Measurements from ENCODE around the gene AK8.
A peak's percentile ranks its signal among the peaks of the same experiment; 100 is the strongest.
"Not testable (repeated sequence)": the region's sequence is repeated elsewhere in the genome, so short reads cannot be mapped to it uniquely, and the experiment has no call there.

Gene AK8

GRCh38 chr9:132733260-132733815, 144.7 kb downstream of the AK8 start:
- H3K4me3 ChIP-seq (ENCODE audit: low read length) = no peak overlapping the region
- DNase-seq (ENCODE audit: low read depth, low spot score) = no peak

- DNase-seq (ENCODE audit: low read depth, low spot score) = no peak
- H3K4me3 ChIP-seq (ENCODE audit: low read length) = no peak overlapping the region
These were observed 145.5 kb downstream of the AK8 start for GRCh38 chr9:132732326-132733259.

- DNase-seq (ENCODE audit: low read depth, low spot score) = no peak
These were observed 146.9 kb downstream of the AK8 start for GRCh38 chr9:132731230-132731629.

GRCh38 chr9:132730054-132731033, 147.7 kb downstream of the AK8 start:
- no peak for DNase-seq (ENCODE audit: low read depth, low spot score)
- H3K4me3 ChIP-seq (ENCODE audit: low read length) = no peak overlapping the region

More at GRCh38 chr9:132731230-132731629, 146.9 kb downstream of the AK8 start:
- H3K4me3 ChIP-seq (ENCODE audit: low read length) = no peak overlapping the region

GRCh38 chr9:132729235-132729890, 148.7 kb downstream of the AK8 start:
- no peak overlapping the region for H3K4me3 ChIP-seq (ENCODE audit: low read length)
- DNase-seq (ENCODE audit: low read depth, low spot score) = no peak

- no peak for DNase-seq (ENCODE audit: low read depth, low spot score)
- no peak overlapping the region for H3K4me3 ChIP-seq (ENCODE audit: low read length)
These were observed 149.6 kb downstream of the AK8 start for GRCh38 chr9:132728497-132728896.

GRCh38 chr9:132728071-132728470, 150.0 kb downstream of the AK8 start:
- H3K4me3 ChIP-seq (ENCODE audit: low read length) = no peak overlapping the region
- no peak for DNase-seq (ENCODE audit: low read depth, low spot score)

GRCh38 chr9:132726576-132727130, 151.4 kb downstream of the AK8 start:
- no peak overlapping the region for H3K4me3 ChIP-seq (ENCODE audit: low read length)
- DNase-seq (ENCODE audit: low read depth, low spot score) = no peak

GRCh38 chr9:132725306-132725705, 152.8 kb downstream of the AK8 start:
- DNase-seq (ENCODE audit: low read depth, low spot score) = no peak
- H3K4me3 ChIP-seq (ENCODE audit: low read length) = no peak overlapping the region

GRCh38 chr9:132723809-132724208, 154.3 kb downstream of the AK8 start:
- DNase-seq (ENCODE audit: low read depth, low spot score) = no peak
- no peak overlapping the region for H3K4me3 ChIP-seq (ENCODE audit: low read length)

- no peak for DNase-seq (ENCODE audit: low read depth, low spot score)
- H3K4me3 ChIP-seq (ENCODE audit: low read length) = no peak overlapping the region
These were observed 155.5 kb downstream of the AK8 start for GRCh38 chr9:132722564-132723065.

GRCh38 chr9:132721661-132722060, 156.4 kb downstream of the AK8 start:
- no peak for DNase-seq (ENCODE audit: low read depth, low spot score)

GRCh38 chr9:132718381-132718928, 159.6 kb downstream of the AK8 start:
- H3K4me3 ChIP-seq (ENCODE audit: low read length) = not testable (repeated sequence)
- peak; percentile 77 for DNase-seq (ENCODE audit: low read depth, low spot score)

More at GRCh38 chr9:132721661-132722060, 156.4 kb downstream of the AK8 start:
- H3K4me3 ChIP-seq (ENCODE audit: low read length) = no peak overlapping the region

GRCh38 chr9:132717326-132717945, 160.6 kb downstream of the AK8 start:
- H3K4me3 ChIP-seq (ENCODE audit: low read length) = no peak overlapping the region
- no peak for DNase-seq (ENCODE audit: low read depth, low spot score)

- no peak overlapping the region for H3K4me3 ChIP-seq (ENCODE audit: low read length)
- DNase-seq (ENCODE audit: low read depth, low spot score) = no peak
These were observed 162.1 kb downstream of the AK8 start for GRCh38 chr9:132716007-132716406.

- no peak overlapping the region for H3K4me3 ChIP-seq (ENCODE audit: low read length)
- DNase-seq (ENCODE audit: low read depth, low spot score) = no peak
These were observed 165.3 kb downstream of the AK8 start for GRCh38 chr9:132712753-132713152.

GRCh38 chr9:132711846-132712245, 166.2 kb downstream of the AK8 start:
- no peak for DNase-seq (ENCODE audit: low read depth, low spot score)
- no peak overlapping the region for H3K4me3 ChIP-seq (ENCODE audit: low read length)

- not testable (repeated sequence) for DNase-seq (ENCODE audit: low read depth, low spot score); H3K4me3 ChIP-seq (ENCODE audit: low read length)
These were observed 166.9 kb downstream of the AK8 start for GRCh38 chr9:132711152-132711551.
